SK-N-MC (cell line): ENCODE data around the gene WASHC4.

Experiments
- EZH2 ChIP-seq: fragments of 200-600 bp; sonication (generic); IDR thresholded peaks from one replicate; pipeline ENCODE4 v1.6.1; 2017; ENCODE audit warnings: antibody characterized with exemption
- POLR2AphosphoS5 ChIP-seq: IDR thresholded peaks from 2 replicates; pipeline ENCODE4 v1.6.1; 2012; ENCODE audit warnings: mild to moderate bottlenecking, low read depth, low read length, borderline replicate concordance

DNA sequence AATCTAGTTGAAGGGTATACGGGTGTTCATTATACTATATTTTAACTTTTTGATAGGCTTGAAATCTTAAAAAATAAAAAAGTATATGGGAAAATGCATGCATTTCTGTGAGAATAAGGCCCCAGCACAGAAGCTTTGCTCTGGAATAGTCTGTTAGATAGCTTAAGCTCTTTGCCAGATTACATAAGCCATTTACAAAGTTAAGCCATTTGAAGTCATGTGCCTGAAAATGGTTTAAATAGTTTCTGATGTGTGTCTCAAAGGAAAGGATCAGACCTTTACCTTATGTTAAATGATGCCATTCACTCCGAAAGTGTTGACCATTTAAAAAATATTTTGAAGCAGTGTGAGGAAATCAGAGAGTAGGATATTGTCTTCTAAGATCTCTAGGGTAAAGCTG lies 51.3 kb downstream of the WASHC4 start:
- TF ChIP-seq POLR2AphosphoS5 (no peak), EZH2 (no peak)
